HepG2 (cell line): ENCODE measurements around the gene NUDT8. TPM values are rescaled to one million over a fixed set of nuclear protein-coding genes. Genes with fewer than 3 reads are reported as not detected.
"Not testable (repeated sequence)": the region's sequence is repeated elsewhere in the genome, so short reads cannot be mapped to it uniquely, and the experiment has no call there.

Experiments used
- ATAC-seq: fragments of 200-7000 bp; cut with Tn5 transposase; 3 replicates; pipeline ENCODE4 v1.9.1; 2020; ENCODE audit warnings: mild to moderate bottlenecking, moderate library complexity
- BruUV-seq: library from RNA; stranded (reverse); fragments of 400-500 nt; replicated peaks from 2 replicates; lab custom pipeline; 2021; lab: Mats Ljungman, UMichigan
- CTCF ChIA-PET: fragments of 300-600 bp; formaldehyde crosslinking; extraction: SDS; loops from one replicate; lab custom pipeline; 2021; ENCODE audit warnings: low total read pairs, inconsistent platforms, low intra/inter-chr PET ratio; lab: Yijun Ruan, JAX
- POLR2A ChIA-PET: fragments of 350-600 bp; sonication (Branson Sonifier 250); formaldehyde crosslinking; loops from one replicate; lab custom pipeline; 2020; ENCODE audit warnings: antibody characterized with exemption, inconsistent platforms; lab: Yijun Ruan, JAX
- DNase-seq: peaks from one replicate; pipeline ENCODE4 v3.0.0-alpha.2; 2015; ENCODE audit warnings: low spot score
- FAIRE-seq: peaks from 3 replicates; lab custom pipeline; 2011; peaks lifted over from hg19 to GRCh38; lab: Jason Lieb, UNC
- H2AFZ ChIP-seq: one replicate; pipeline ENCODE4 v1.6.1; 2011; ENCODE audit warnings: low read length, inconsistent platforms
- H3K27ac ChIP-seq: fragments of 300-600 bp; 3 replicates; pipeline ENCODE4 v1.8.0; 2011; ENCODE audit warnings: mixed run types, mild to moderate bottlenecking, mixed read lengths, low read length, inconsistent platforms; ENCODE audit not compliant: insufficient read depth; ENCODE audit errors: extremely low read length
- H3K27me3 ChIP-seq, 2 experiments: fragments of 200-600 bp in 1 of 2; 2 replicates in 1 of 2; 3 replicates in 1 of 2; pipeline versions ENCODE4 v1.6.0 to v1.8.0; 2011; ENCODE audit warnings: low read length in 2 of 2, mild to moderate bottlenecking in 2 of 2, moderate library complexity in 2 of 2, inconsistent platforms in 1 of 2; ENCODE audit not compliant: insufficient read depth in 2 of 2, control insufficient read depth in 1 of 2
- H3K36me3 ChIP-seq, 2 experiments: fragments of 200-600 bp in 1 of 2; replicated peaks in 1 of 2; 2 replicates in 1 of 2; 3 replicates in 1 of 2; pipeline versions ENCODE4 v1.5.1 to v1.8.0; 2011; ENCODE audit warnings: low read length in 2 of 2, inconsistent platforms in 1 of 2; ENCODE audit not compliant: insufficient read depth in 2 of 2, control insufficient read depth in 1 of 2
- H3K4me1 ChIP-seq: 2 replicates; pipeline ENCODE4 v1.5.1; 2012; ENCODE audit warnings: low read length, inconsistent platforms; ENCODE audit not compliant: insufficient read depth
- H3K4me2 ChIP-seq: 2 replicates; pipeline ENCODE4 v1.6.0; 2011; ENCODE audit warnings: low read depth, low read length, inconsistent platforms
- H3K4me3 ChIP-seq, 3 experiments: fragments of 200-600 bp in 1 of 3; sonication (generic), shearing (Covaris generic) in 1 of 3; replicated peaks in 1 of 3; 2 replicates each; pipeline ENCODE4 v1.5.1; 2011 to 2016; ENCODE audit warnings: low read length in 3 of 3, inconsistent platforms in 2 of 3, low read depth in 2 of 3, mild to moderate bottlenecking in 2 of 3, control low read depth in 1 of 3, mixed read lengths in 1 of 3; ENCODE audit not compliant: insufficient read depth in 1 of 3
- H3K79me2 ChIP-seq: one replicate; pipeline ENCODE4 v1.6.1; 2011; ENCODE audit warnings: low read length, inconsistent platforms; ENCODE audit not compliant: insufficient read depth
- H3K9ac ChIP-seq: 2 replicates; pipeline ENCODE4 v1.6.0; 2011; ENCODE audit warnings: mild to moderate bottlenecking, low read depth, low read length, inconsistent platforms; ENCODE audit not compliant: insufficient read depth
- H3K9me3 ChIP-seq: 2 replicates; pipeline ENCODE4 v1.5.1; 2012; ENCODE audit warnings: mild to moderate bottlenecking, low read length
- H4K20me1 ChIP-seq: 2 replicates; pipeline ENCODE4 v1.6.0; 2011; ENCODE audit warnings: inconsistent platforms, mild to moderate bottlenecking, low read length, moderate library complexity; ENCODE audit not compliant: insufficient read depth
- ASH2L ChIP-seq: fragments of 300-600, 200-600 bp; sonication (generic); IDR thresholded peaks from 2 replicates; pipeline ENCODE4 v1.7.0; 2017; ENCODE audit warnings: low read depth, mild to moderate bottlenecking, moderate library complexity, mixed read lengths, low read length; ENCODE audit not compliant: insufficient read length
- PAXIP1 ChIP-seq: sonication (generic); formaldehyde crosslinking; conservative IDR thresholded peaks from 2 replicates; pipeline ENCODE4 v1.4.0; 2020; ENCODE audit warnings: mild to moderate bottlenecking, missing genetic modification reagents, moderate library complexity
- ZFP91 ChIP-seq: sonication (generic); formaldehyde crosslinking; IDR thresholded peaks from 2 replicates; pipeline ENCODE4 v1.9.0; 2022; ENCODE audit warnings: missing genetic modification reagents, mild to moderate bottlenecking, borderline replicate concordance
- ZNF558 ChIP-seq: sonication (generic); formaldehyde crosslinking; IDR thresholded peaks from 2 replicates; pipeline ENCODE4 v1.9.0; 2022; ENCODE audit warnings: mild to moderate bottlenecking, missing genetic modification reagents, borderline replicate concordance
- ZNF615 ChIP-seq: sonication (generic); formaldehyde crosslinking; IDR thresholded peaks from 2 replicates; pipeline ENCODE4 v1.5.0; 2020; ENCODE audit warnings: mild to moderate bottlenecking, missing genetic modification reagents, borderline replicate concordance
- WGBS: methylation state at CpG from one replicate; pipeline ENCODE4 v1.1.6; 2017; ENCODE audit warnings: low lambda C conversion rate; 5-methylcytosine and 5-hydroxymethylcytosine counted together
- in situ Hi-C: cut with HindIII; loops from 2 replicates; pipeline ENCODE4 v1.10.0; 2017; ENCODE audit warnings: low pct_unique_long_range_greater_than_20kb; ENCODE audit not compliant: extremely low pct_ligation_motif_present
- intact Hi-C: fragments of 100-400 bp; cut with micrococcal nuclease; formaldehyde crosslinking; loops from one replicate; pipeline ENCODE4 v1.10.0; 2022; ENCODE audit not compliant: unreplicated experiment
- polyA plus RNA-seq, 8 experiments: library from polyadenylated mRNA; depleted of rRNA in 3 of 8; stranded (reverse) in 7 of 8; unstranded in 1 of 8; fragments of >200 nt; fragmentation: Illumina TruSeq in 4 of 8; extraction: Trizol in 4 of 8; gene quantifications; 2 replicates each; pipeline versions ENCODE4 v1.2.1 to v1.2.3, GENCODE V29; 2011 to 2016; ENCODE audit warnings: low read depth in 4 of 8, missing spikeins in 1 of 8, mixed read lengths in 1 of 8; ENCODE audit not compliant: insufficient read depth in 1 of 8
- total RNA-seq, 5 experiments: library from RNA; depleted of rRNA; stranded (reverse); fragments of >200 nt; fragmentation: Illumina TruSeq; extraction: Trizol; gene quantifications; 2 replicates each; pipeline ENCODE4 v1.2.3, GENCODE V29; 2016; ENCODE audit warnings: low read depth in 1 of 5

NUDT8 gene
- total and polyA plus RNA-seq, 2 of the 13 experiments (the other 11 are each of a cell fraction or from before 2014, with no cell fraction given) = 6.7 to 25.8 TPM

- WGBS = 81% methylated on average over 11 of the region's 26 CpGs
- CTCF ChIA-PET, H3K79me2 ChIP-seq: not testable (repeated sequence)
Measured at GRCh38 chr11:67597963-67598362, 31.8 kb downstream of the NUDT8 start.

DNA sequence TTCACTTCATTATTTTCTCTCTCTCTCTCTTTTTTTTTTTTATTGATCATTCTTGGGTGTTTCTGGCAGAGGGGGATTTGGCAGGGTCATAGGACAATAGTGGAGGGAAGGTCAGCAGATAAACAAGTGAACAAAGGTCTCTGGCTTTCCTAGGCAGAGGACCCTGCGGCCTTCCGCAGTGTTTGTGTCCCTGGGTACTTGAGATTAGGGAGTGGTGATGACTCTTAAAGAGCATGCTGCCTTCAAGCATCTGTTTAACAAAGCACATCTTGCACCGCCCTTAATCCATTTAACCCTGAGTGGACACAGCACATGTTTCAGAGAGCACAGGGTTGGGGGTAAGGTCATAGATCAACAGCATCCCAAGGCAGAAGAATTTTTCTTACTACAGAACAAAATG lies 32.3 kb downstream of the NUDT8 start:
- H4K20me1 ChIP-seq, H2AFZ ChIP-seq, H3K79me2 ChIP-seq, DNase-seq, in situ Hi-C loops, H3K4me2 ChIP-seq, H3K9ac ChIP-seq, BruUV-seq, intact Hi-C loops, H3K36me3 ChIP-seq, ATAC-seq, H3K4me3 ChIP-seq, H3K27ac ChIP-seq, POLR2A ChIA-PET, FAIRE-seq, H3K27me3 ChIP-seq, H3K9me3 ChIP-seq, CTCF ChIA-PET: not testable (repeated sequence)
- peaks cover 15% of the 10 kb centered on the region for H3K4me1 ChIP-seq
- no CpG with 5 or more reads among the region's 3 CpGs for WGBS

More at GRCh38 chr11:67597963-67598362, 31.8 kb downstream of the NUDT8 start:
- POLR2A ChIA-PET, H3K36me3 ChIP-seq, H3K4me2 ChIP-seq, H3K27me3 ChIP-seq, H2AFZ ChIP-seq, BruUV-seq, ATAC-seq, H3K27ac ChIP-seq, FAIRE-seq, H3K9ac ChIP-seq, H4K20me1 ChIP-seq, intact Hi-C loops, in situ Hi-C loops, H3K9me3 ChIP-seq, H3K4me3 ChIP-seq, DNase-seq: not testable (repeated sequence)
- peaks cover 13% of the 10 kb centered on the region for H3K4me1 ChIP-seq

DNA sequence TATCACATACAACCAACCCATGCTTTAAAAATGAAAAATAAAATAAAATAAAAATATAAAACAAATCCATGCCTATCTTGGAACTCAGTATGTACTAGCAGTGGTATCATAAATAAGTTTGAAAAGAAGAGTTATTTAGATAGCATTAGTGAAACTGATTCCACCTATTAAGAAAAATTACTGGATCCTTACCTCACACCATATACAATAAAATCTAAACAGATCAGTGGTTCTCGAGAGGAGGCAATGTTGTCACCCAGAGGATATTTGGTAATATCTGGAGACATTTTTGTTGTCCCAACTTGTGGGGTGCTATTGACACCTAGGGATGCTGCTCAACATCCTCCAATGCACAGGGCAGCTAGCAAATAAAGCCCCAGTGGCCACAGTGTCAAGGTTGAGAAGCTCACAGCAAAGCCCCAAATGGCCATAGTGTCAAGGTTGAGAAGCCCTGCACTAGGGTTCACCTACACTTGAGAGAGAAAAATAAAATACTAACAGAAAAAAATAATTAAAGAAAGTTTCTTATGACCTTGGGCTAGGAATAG lies 32.9 kb downstream of the NUDT8 start:
- H3K27me3 ChIP-seq = no peaks in the 10 kb centered on the region; a peak in 1 of 5 replicates
- TF ChIP-seq ZNF615 (CRISPR knock-in tag) = no peak
- TF ChIP-seq PAXIP1 (CRISPR knock-in tag) = no peak
- TF ChIP-seq ASH2L = no peak
- no peak for TF ChIP-seq ZFP91 (CRISPR knock-in tag)
- TF ChIP-seq ZNF558 (CRISPR knock-in tag) = no peak

More for the DNA sequence above, 32.9 kb downstream of the NUDT8 start:
- no peaks in the 10 kb centered on the region for H3K9me3 ChIP-seq
- no peak overlapping the region for H3K27ac ChIP-seq
- H4K20me1 ChIP-seq = no peaks in the 10 kb centered on the region
- peaks cover 15% of the 10 kb centered on the region for H3K4me1 ChIP-seq
- ChIA-PET CTCF (no interaction called here), POLR2A (no interaction called here)
- no peak overlapping the region for H3K9ac ChIP-seq
- intact Hi-C loops (no loop called here), in situ Hi-C loops (no loop called here)
- H3K4me3 ChIP-seq = no peak overlapping the region
- BruUV-seq = no TSS peak
- DNase-seq (no peak), FAIRE-seq (no peak), ATAC-seq (no peak)
- H3K4me2 ChIP-seq = no peak overlapping the region
- H3K36me3 ChIP-seq = no peaks in the 10 kb centered on the region
- no peak overlapping the region for H2AFZ ChIP-seq
- 11% methylated on average over 1 of the region's 1 CpG for WGBS
- H3K79me2 ChIP-seq = no peaks in the 10 kb centered on the region
